GM23338 (cell line): ENCODE data around the gene KLF18. TPM values are rescaled to one million over a fixed set of nuclear protein-coding genes. Genes with fewer than 3 reads are reported as not detected.

Experiments used
- ATAC-seq: fragments of 200-7000 bp; cut with Tn5 transposase; 3 replicates; pipeline ENCODE4 v1.9.1; 2020
- DNase-seq: peaks from one replicate; pipeline ENCODE4 v3.0.0-alpha.2; 2015; ENCODE audit warnings: low spot score
- H2AFZ ChIP-seq: fragments of 200-600 bp; sonication (generic); 2 replicates; pipeline ENCODE4 v1.8.0; 2016; ENCODE audit warnings: antibody characterized with exemption, mild to moderate bottlenecking, moderate library complexity
- H3F3A ChIP-seq: fragments of 200-600 bp; sonication (generic); replicated peaks from 2 replicates; pipeline ENCODE4 v1.8.0; 2017; ENCODE audit warnings: antibody characterized with exemption, mixed run types, low read depth
- H3K27ac ChIP-seq: fragments of 200-600 bp; sonication (generic); 2 replicates; pipeline ENCODE4 v1.6.1; 2016; ENCODE audit warnings: low read depth
- H3K27me3 ChIP-seq: fragments of 200-600 bp; sonication (generic); 2 replicates; pipeline ENCODE4 v1.8.0; 2016; ENCODE audit warnings: mild to moderate bottlenecking, mixed run types, moderate library complexity; ENCODE audit not compliant: insufficient read depth
- H3K36me3 ChIP-seq: fragments of 200-600 bp; sonication (generic); 2 replicates; pipeline ENCODE4 v1.8.0; 2016; ENCODE audit warnings: mild to moderate bottlenecking; ENCODE audit not compliant: insufficient read depth
- H3K4me1 ChIP-seq: fragments of 200-600 bp; sonication (generic); 2 replicates; pipeline ENCODE4 v1.8.0; 2016; ENCODE audit warnings: mild to moderate bottlenecking, moderate library complexity; ENCODE audit not compliant: insufficient read depth
- H3K4me2 ChIP-seq: fragments of 200-600 bp; sonication (generic); 2 replicates; pipeline ENCODE4 v1.7.1; 2017; ENCODE audit warnings: mixed run types
- H3K4me3 ChIP-seq: fragments of 200-600 bp; sonication (generic); 2 replicates; pipeline ENCODE4 v1.6.1; 2016; ENCODE audit warnings: mixed run types
- H3K79me2 ChIP-seq: fragments of 200-600 bp; sonication (generic); replicated peaks from 2 replicates; pipeline ENCODE4 v1.8.0; 2017; ENCODE audit warnings: mild to moderate bottlenecking; ENCODE audit not compliant: insufficient read depth
- H3K9me2 ChIP-seq: fragments of 200-600 bp; sonication (generic); 2 replicates; pipeline ENCODE4 v1.8.0; 2017; ENCODE audit not compliant: insufficient read depth
- H4K20me1 ChIP-seq: fragments of 200-600 bp; sonication (generic); replicated peaks from 2 replicates; pipeline ENCODE4 v1.8.0; 2017; ENCODE audit warnings: mild to moderate bottlenecking; ENCODE audit not compliant: insufficient read depth
- H3K27ac Mint-ChIP-seq: 2 replicates; pipeline ENCODE4 v1.8.0; 2020; ENCODE audit warnings: inconsistent platforms, mild to moderate bottlenecking, moderate library complexity, mixed read lengths
- H3K27me3 Mint-ChIP-seq: 3 replicates; pipeline ENCODE4 v1.8.0; 2022; ENCODE audit warnings: low read depth, mild to moderate bottlenecking, moderate library complexity, mixed read lengths, inconsistent platforms; ENCODE audit not compliant: insufficient read depth, poor library complexity
- H3K36me3 Mint-ChIP-seq: 3 replicates; pipeline ENCODE4 v1.8.0; 2021; ENCODE audit warnings: low read depth, mild to moderate bottlenecking, inconsistent platforms, moderate library complexity, mixed read lengths
- H3K4me1 Mint-ChIP-seq: 3 replicates; pipeline ENCODE4 v1.8.0; 2020; ENCODE audit warnings: mild to moderate bottlenecking, inconsistent platforms, mixed read lengths
- H3K4me3 Mint-ChIP-seq: 3 replicates; pipeline ENCODE4 v1.8.0; 2021; ENCODE audit warnings: moderate library complexity, mild to moderate bottlenecking, inconsistent platforms, mixed read lengths
- H3K9me3 Mint-ChIP-seq: 3 replicates; pipeline ENCODE4 v1.8.0; 2020; ENCODE audit warnings: moderate library complexity, mild to moderate bottlenecking, inconsistent platforms, mixed read lengths
- CREB1 ChIP-seq: fragments of 250-450 bp; sonication (Bioruptor Pico); IDR thresholded peaks from 2 replicates; pipeline ENCODE4 v1.5.0; 2020; ENCODE audit warnings: low read depth, mild to moderate bottlenecking, moderate library complexity
- EZH2 ChIP-seq: fragments of 200-600 bp; sonication (generic); IDR thresholded peaks from one replicate; pipeline ENCODE4 v1.8.0; 2017; ENCODE audit warnings: antibody characterized with exemption, mild to moderate bottlenecking, low read depth; ENCODE audit not compliant: unreplicated experiment
- EZH2phosphoT487 ChIP-seq: fragments of 200-600 bp; sonication (generic); IDR thresholded peaks from one replicate; pipeline ENCODE4 v1.8.1; 2018; ENCODE audit warnings: antibody characterized with exemption; ENCODE audit not compliant: unreplicated experiment
- JUNB ChIP-seq: IDR thresholded peaks from one replicate; pipeline ENCODE4 v1.6.1; 2016; ENCODE audit warnings: antibody characterized with exemption; ENCODE audit not compliant: unreplicated experiment
- NANOG ChIP-seq: IDR thresholded peaks from 2 replicates; pipeline ENCODE4 v1.6.1; 2016; ENCODE audit warnings: antibody characterized with exemption, borderline replicate concordance
- POLR2AphosphoS5 ChIP-seq: IDR thresholded peaks from 2 replicates; pipeline ENCODE4 v1.6.1; 2016; ENCODE audit warnings: antibody characterized with exemption, low read depth
- STAT1 ChIP-seq: IDR thresholded peaks from one replicate; pipeline ENCODE4 v1.6.1; 2016; ENCODE audit warnings: antibody characterized with exemption; ENCODE audit not compliant: unreplicated experiment
- ZNF114 ChIP-seq: fragments of 250-450 bp; sonication (Bioruptor Pico); IDR thresholded peaks from 2 replicates; pipeline ENCODE4 v1.5.0; 2020; ENCODE audit warnings: mild to moderate bottlenecking, moderate library complexity
- ZNF331 ChIP-seq: fragments of 250-450 bp; sonication (Bioruptor Pico); IDR thresholded peaks from 2 replicates; pipeline ENCODE4 v1.5.0; 2020; ENCODE audit warnings: low read depth, mild to moderate bottlenecking, moderate library complexity
- polyA plus RNA-seq: library from polyadenylated mRNA; unstranded; fragments of >200 nt; fragmentation: Nextera tagmentation; extraction: Ambion mirVana; gene quantifications from 2 replicates; pipeline ENCODE4 v1.2.1, GENCODE V29; 2016
- total RNA-seq: library from RNA; depleted of rRNA; stranded (reverse); fragments of >200 nt; shearing (Covaris generic); gene quantifications from 2 replicates; pipeline ENCODE4 v1.2.3, GENCODE V29; 2014
- TF ChIP-seq, protein P1 (sequence below): fragments of 250-450 bp; sonication (Bioruptor Pico); IDR thresholded peaks from 2 replicates; pipeline ENCODE4 v1.5.0; 2020; ENCODE audit warnings: mild to moderate bottlenecking, moderate library complexity
- TF ChIP-seq, protein P2 (sequence below): IDR thresholded peaks from one replicate; pipeline ENCODE4 v1.6.1; 2018; ENCODE audit warnings: antibody characterized with exemption; ENCODE audit not compliant: unreplicated experiment
- TF ChIP-seq, protein P3 (sequence below), 2 experiments: fragments of 200-600 bp in 1 of 2; sonication (generic) in 1 of 2; conservative IDR thresholded peaks; 2 replicates each; pipeline versions ENCODE4 v1.5.1 to v1.6.1; 2016 to 2017; ENCODE audit warnings: antibody characterized with exemption in 2 of 2, low read depth in 2 of 2, mild to moderate bottlenecking in 2 of 2, moderate library complexity in 1 of 2
- TF ChIP-seq, protein P4 (sequence below): IDR thresholded peaks from 2 replicates; pipeline ENCODE4 v1.6.1; 2016; ENCODE audit warnings: antibody characterized with exemption

The KLF18 gene
- total and polyA plus RNA-seq, 2 experiments from 2014 or later, result 0.35 TPM; not detected in 1

DNA sequence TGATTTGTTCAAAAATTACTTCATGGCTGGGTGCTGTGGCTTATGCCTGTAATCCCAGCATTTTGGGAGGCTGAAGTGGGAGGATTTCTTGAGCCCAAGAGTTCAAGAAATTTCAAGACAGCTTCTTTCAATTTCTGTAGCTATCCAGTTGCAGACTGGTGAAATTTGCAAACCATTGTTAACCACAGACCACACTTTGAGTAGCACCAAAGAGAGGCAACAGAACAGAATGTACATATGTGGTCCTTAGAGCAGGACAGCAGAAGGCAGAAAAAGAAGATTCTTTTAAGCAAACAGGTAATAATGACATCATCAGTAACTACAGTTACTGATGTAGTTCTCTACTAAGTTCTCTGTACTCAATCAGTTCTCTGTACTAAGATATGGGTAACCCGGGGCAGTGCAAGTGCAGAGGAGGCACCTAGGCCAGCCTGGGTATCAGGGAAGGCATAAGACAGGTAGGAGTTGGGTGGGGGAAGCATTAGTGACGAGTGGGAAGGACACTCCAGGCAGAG lies 28.3 kb downstream of the KLF18 start:
- no peak overlapping the region for H3K4me3 ChIP-seq
- no peaks in the 10 kb centered on the region for H3K36me3 Mint-ChIP-seq
- no peaks in the 10 kb centered on the region for H3K9me3 Mint-ChIP-seq
- H3K4me2 ChIP-seq, result no peak overlapping the region
- no peaks in the 10 kb centered on the region for H4K20me1 ChIP-seq
- H3K27me3 Mint-ChIP-seq, result peaks cover 2% of the 10 kb centered on the region
- H2AFZ ChIP-seq, result 0 out of 2 replicates have a peak overlapping the region, but pooled peaks have one; percentile 59
- DNase-seq (no peak), ATAC-seq (no peak)
- no peaks in the 10 kb centered on the region for H3K79me2 ChIP-seq
- H3K4me1 Mint-ChIP-seq, result peaks cover 4% of the 10 kb centered on the region; the same call in 2 of the 3 replicates
- H3K9me2 ChIP-seq, result no peaks in the 10 kb centered on the region
- no peaks in the 10 kb centered on the region for H3K36me3 ChIP-seq
- H3K4me1 ChIP-seq, result no peaks in the 10 kb centered on the region
- TF ChIP-seq, protein P1, sequence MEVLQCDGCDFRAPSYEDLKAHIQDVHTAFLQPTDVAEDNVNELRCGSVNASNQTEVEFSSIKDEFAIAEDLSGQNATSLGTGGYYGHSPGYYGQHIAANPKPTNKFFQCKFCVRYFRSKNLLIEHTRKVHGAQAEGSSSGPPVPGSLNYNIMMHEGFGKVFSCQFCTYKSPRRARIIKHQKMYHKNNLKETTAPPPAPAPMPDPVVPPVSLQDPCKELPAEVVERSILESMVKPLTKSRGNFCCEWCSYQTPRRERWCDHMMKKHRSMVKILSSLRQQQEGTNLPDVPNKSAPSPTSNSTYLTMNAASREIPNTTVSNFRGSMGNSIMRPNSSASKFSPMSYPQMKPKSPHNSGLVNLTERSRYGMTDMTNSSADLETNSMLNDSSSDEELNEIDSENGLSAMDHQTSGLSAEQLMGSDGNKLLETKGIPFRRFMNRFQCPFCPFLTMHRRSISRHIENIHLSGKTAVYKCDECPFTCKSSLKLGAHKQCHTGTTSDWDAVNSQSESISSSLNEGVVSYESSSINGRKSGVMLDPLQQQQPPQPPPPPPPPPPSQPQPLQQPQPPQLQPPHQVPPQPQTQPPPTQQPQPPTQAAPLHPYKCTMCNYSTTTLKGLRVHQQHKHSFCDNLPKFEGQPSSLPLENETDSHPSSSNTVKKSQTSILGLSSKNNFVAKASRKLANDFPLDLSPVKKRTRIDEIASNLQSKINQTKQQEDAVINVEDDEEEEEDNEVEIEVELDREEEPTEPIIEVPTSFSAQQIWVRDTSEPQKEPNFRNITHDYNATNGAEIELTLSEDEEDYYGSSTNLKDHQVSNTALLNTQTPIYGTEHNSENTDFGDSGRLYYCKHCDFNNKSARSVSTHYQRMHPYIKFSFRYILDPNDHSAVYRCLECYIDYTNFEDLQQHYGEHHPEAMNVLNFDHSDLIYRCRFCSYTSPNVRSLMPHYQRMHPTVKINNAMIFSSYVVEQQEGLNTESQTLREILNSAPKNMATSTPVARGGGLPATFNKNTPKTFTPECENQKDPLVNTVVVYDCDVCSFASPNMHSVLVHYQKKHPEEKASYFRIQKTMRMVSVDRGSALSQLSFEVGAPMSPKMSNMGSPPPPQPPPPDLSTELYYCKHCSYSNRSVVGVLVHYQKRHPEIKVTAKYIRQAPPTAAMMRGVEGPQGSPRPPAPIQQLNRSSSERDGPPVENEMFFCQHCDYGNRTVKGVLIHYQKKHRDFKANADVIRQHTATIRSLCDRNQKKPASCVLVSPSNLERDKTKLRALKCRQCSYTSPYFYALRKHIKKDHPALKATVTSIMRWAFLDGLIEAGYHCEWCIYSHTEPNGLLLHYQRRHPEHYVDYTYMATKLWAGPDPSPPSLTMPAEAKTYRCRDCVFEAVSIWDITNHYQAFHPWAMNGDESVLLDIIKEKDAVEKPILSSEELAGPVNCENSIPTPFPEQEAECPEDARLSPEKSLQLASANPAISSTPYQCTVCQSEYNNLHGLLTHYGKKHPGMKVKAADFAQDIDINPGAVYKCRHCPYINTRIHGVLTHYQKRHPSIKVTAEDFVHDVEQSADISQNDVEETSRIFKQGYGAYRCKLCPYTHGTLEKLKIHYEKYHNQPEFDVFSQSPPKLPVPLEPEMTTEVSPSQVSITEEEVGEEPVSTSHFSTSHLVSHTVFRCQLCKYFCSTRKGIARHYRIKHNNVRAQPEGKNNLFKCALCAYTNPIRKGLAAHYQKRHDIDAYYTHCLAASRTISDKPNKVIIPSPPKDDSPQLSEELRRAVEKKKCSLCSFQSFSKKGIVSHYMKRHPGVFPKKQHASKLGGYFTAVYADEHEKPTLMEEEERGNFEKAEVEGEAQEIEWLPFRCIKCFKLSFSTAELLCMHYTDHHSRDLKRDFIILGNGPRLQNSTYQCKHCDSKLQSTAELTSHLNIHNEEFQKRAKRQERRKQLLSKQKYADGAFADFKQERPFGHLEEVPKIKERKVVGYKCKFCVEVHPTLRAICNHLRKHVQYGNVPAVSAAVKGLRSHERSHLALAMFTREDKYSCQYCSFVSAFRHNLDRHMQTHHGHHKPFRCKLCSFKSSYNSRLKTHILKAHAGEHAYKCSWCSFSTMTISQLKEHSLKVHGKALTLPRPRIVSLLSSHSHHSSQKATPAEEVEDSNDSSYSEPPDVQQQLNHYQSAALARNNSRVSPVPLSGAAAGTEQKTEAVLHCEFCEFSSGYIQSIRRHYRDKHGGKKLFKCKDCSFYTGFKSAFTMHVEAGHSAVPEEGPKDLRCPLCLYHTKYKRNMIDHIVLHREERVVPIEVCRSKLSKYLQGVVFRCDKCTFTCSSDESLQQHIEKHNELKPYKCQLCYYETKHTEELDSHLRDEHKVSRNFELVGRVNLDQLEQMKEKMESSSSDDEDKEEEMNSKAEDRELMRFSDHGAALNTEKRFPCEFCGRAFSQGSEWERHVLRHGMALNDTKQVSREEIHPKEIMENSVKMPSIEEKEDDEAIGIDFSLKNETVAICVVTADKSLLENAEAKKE (CRISPR knock-in tag), result no peak
- TF ChIP-seq, protein P2, sequence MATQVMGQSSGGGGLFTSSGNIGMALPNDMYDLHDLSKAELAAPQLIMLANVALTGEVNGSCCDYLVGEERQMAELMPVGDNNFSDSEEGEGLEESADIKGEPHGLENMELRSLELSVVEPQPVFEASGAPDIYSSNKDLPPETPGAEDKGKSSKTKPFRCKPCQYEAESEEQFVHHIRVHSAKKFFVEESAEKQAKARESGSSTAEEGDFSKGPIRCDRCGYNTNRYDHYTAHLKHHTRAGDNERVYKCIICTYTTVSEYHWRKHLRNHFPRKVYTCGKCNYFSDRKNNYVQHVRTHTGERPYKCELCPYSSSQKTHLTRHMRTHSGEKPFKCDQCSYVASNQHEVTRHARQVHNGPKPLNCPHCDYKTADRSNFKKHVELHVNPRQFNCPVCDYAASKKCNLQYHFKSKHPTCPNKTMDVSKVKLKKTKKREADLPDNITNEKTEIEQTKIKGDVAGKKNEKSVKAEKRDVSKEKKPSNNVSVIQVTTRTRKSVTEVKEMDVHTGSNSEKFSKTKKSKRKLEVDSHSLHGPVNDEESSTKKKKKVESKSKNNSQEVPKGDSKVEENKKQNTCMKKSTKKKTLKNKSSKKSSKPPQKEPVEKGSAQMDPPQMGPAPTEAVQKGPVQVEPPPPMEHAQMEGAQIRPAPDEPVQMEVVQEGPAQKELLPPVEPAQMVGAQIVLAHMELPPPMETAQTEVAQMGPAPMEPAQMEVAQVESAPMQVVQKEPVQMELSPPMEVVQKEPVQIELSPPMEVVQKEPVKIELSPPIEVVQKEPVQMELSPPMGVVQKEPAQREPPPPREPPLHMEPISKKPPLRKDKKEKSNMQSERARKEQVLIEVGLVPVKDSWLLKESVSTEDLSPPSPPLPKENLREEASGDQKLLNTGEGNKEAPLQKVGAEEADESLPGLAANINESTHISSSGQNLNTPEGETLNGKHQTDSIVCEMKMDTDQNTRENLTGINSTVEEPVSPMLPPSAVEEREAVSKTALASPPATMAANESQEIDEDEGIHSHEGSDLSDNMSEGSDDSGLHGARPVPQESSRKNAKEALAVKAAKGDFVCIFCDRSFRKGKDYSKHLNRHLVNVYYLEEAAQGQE, result no peak
- TF ChIP-seq EZH2 (no peak), POLR2AphosphoS5 (no peak), NANOG (no peak), JUNB (no peak), EZH2phosphoT487 (no peak), STAT1 (no peak), ZNF114 (CRISPR knock-in tag) (no peak), ZNF331 (CRISPR knock-in tag) (no peak), CREB1 (CRISPR knock-in tag) (no peak)
- TF ChIP-seq, protein P3, sequence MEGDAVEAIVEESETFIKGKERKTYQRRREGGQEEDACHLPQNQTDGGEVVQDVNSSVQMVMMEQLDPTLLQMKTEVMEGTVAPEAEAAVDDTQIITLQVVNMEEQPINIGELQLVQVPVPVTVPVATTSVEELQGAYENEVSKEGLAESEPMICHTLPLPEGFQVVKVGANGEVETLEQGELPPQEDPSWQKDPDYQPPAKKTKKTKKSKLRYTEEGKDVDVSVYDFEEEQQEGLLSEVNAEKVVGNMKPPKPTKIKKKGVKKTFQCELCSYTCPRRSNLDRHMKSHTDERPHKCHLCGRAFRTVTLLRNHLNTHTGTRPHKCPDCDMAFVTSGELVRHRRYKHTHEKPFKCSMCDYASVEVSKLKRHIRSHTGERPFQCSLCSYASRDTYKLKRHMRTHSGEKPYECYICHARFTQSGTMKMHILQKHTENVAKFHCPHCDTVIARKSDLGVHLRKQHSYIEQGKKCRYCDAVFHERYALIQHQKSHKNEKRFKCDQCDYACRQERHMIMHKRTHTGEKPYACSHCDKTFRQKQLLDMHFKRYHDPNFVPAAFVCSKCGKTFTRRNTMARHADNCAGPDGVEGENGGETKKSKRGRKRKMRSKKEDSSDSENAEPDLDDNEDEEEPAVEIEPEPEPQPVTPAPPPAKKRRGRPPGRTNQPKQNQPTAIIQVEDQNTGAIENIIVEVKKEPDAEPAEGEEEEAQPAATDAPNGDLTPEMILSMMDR (conservative IDR thresholded peaks at IDR 0.05; ENCODE audit: low read depth in 2 of 2), result no peak
- TF ChIP-seq, protein P4, sequence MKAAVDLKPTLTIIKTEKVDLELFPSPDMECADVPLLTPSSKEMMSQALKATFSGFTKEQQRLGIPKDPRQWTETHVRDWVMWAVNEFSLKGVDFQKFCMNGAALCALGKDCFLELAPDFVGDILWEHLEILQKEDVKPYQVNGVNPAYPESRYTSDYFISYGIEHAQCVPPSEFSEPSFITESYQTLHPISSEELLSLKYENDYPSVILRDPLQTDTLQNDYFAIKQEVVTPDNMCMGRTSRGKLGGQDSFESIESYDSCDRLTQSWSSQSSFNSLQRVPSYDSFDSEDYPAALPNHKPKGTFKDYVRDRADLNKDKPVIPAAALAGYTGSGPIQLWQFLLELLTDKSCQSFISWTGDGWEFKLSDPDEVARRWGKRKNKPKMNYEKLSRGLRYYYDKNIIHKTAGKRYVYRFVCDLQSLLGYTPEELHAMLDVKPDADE, result no peak
- no peaks in the 10 kb centered on the region for H3K27me3 ChIP-seq
- H3F3A ChIP-seq, result no peaks in the 10 kb centered on the region
- no peak overlapping the region for H3K27ac Mint-ChIP-seq
- H3K27ac ChIP-seq, result no peak overlapping the region
- H3K4me3 Mint-ChIP-seq, result no peak overlapping the region
